Measurements from ENCODE around the gene THAP7. TPM values are rescaled to one million over a fixed set of nuclear protein-coding genes. Genes with fewer than 3 reads are reported as not detected.

The THAP7 gene
- total and polyA plus RNA-seq, 9 of the 15 experiments (the other 6 are each of a cell fraction or from before 2014, with no cell fraction given) = 7.9 to 263 (median 84.1) TPM

- TF ChIP-seq BRF2 (IDR thresholded peaks at IDR 0.05; ENCODE audit: borderline replicate concordance, insufficient read depth, insufficient read length) = no peak
- no peak for TF ChIP-seq ZBTB43 (CRISPR knock-in tag; IDR thresholded peaks at IDR 0.05)
- no peak for TF ChIP-seq ZNF384 (IDR thresholded peaks at IDR 0.05; ENCODE audit: low read depth, low read length)
- TF ChIP-seq KAT2B (IDR thresholded peaks at IDR 0.05; ENCODE audit: low read depth, low read length) = no peak
- no peak for TF ChIP-seq GABPA (tag; conservative IDR thresholded peaks at IDR 0.05; ENCODE audit: low read depth)
- TF ChIP-seq RAD21 (CRISPR knock-in tag; conservative IDR thresholded peaks at IDR 0.05 in 1 of 2, IDR thresholded peaks at IDR 0.05 in 1 of 2) = 0 out of 4 replicates have a peak, but pooled peaks of 1 of the 2 experiments have one; percentile 5
- no peak for TF ChIP-seq ZBTB1 (CRISPR knock-in tag; IDR thresholded peaks at IDR 0.05; ENCODE audit: borderline replicate concordance, low read depth)
- no peak for TF ChIP-seq MIER1 (IDR thresholded peaks at IDR 0.05; ENCODE audit: low read depth)
- no peak for TF ChIP-seq ZNF584 (CRISPR knock-in tag; IDR thresholded peaks at IDR 0.05; ENCODE audit: low read depth)
- TF ChIP-seq TEAD4 (IDR thresholded peaks at IDR 0.05; ENCODE audit: low read length) = no peak
- peak; percentile 85; the same call in 1 of the 2 replicates for TF ChIP-seq TEAD4 (CRISPR knock-in tag; IDR thresholded peaks at IDR 0.05; ENCODE audit: borderline replicate concordance)
- no peak for TF ChIP-seq KLF1 (tag; IDR thresholded peaks at IDR 0.05)
- TF ChIP-seq TCF7L2 (IDR thresholded peaks at IDR 0.05; ENCODE audit: low read depth, low read length) = no peak
- peak; percentile 24; the same call in 1 of the 2 replicates for TF ChIP-seq L3MBTL2 (IDR thresholded peaks at IDR 0.05)
- peak; percentile 16 for TF ChIP-seq HNRNPLL (IDR thresholded peaks at IDR 0.05; ENCODE audit: low read depth, low read length, poor library complexity, severe bottlenecking)
- TF ChIP-seq NFRKB (IDR thresholded peaks at IDR 0.05; ENCODE audit: low read depth) = no peak
- no peak for TF ChIP-seq MCM5 (IDR thresholded peaks at IDR 0.05; ENCODE audit: low read depth)
- TF ChIP-seq ATF2 (CRISPR knock-in tag; IDR thresholded peaks at IDR 0.05) = 0 out of 2 replicates have a peak, but pooled peaks have one; percentile 46
- no peak for TF ChIP-seq GTF2B (IDR thresholded peaks at IDR 0.05; ENCODE audit: extremely low read depth, insufficient read length)
- TF ChIP-seq ZNF408 (CRISPR knock-in tag; IDR thresholded peaks at IDR 0.05; ENCODE audit: low read depth) = no peak
- TF ChIP-seq PHB2 (IDR thresholded peaks at IDR 0.05; ENCODE audit: low read depth) = no peak
- 0 out of 4 replicates have a peak, but pooled peaks of 1 of the 2 experiments have one; percentile 38 for TF ChIP-seq MLX (CRISPR knock-in tag; conservative IDR thresholded peaks at IDR 0.05)
Measured at GRCh38 chr22:21025266-21025665, 23.3 kb upstream of the THAP7 start (continued).
